GM19372 (cell line): ENCODE data around the gene TAP2.
A peak's percentile ranks its signal among the peaks of the same experiment; 100 is the strongest.
"Not testable (repeated sequence)": the region's sequence is repeated elsewhere in the genome, so short reads cannot be mapped to it uniquely, and the experiment has no call there.

Source experiments
- ATAC-seq: cut with Tn5 transposase; IDR thresholded peaks from one replicate; pipeline ENCODE4 v1.9.1; 2021; ENCODE audit warnings: mild to moderate bottlenecking, low read depth, moderate library complexity; ENCODE audit not compliant: unreplicated experiment

TAP2 gene

DNA sequence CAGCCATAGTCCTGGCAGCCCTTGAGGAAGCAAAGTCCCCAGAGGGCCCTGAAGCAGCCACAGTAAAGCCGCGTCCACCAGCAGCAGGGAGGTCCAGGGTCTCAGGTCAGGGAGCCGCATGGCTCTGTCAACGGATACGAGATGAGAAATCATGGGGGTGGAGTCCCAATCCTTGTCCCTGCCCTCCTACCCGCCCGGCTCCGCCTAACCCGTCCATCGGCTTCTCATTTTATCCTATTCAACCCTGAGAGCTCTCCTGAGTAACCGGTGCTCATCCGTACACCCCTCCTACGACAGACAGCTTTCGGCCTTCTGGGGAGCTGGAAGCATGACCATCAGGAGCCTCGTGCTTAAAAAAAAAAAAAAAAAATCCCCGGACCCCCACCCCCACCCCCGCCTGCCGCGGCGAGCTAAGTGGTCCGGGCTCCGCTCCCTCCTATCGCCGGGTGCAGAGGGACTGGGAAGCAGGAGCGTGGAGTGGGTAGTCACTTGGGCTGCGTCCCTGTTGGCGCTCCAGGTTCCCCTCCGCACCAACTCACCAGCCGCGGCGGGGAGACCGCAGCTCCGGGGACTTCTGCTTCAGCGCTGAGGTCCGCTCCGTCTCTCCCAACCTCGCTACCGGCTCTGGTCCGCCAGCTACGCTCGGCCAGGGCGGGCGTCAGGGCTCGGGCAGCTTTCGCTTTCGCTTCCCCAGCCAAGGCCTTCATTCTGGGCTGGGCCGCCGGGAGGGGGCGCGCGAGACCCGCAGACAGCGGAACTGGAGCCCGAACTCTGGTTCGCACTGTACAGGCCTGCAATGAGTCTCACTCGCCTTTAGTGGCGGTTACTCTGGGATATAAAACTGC, at the start of gene TAP2:
Gene TAP2 (minus strand): TSS at position 626 of the 845 bp plus-strand sequence. CDS start 506 bp downstream, at position 120.
- ATAC-seq: peak; percentile 79

DNA sequence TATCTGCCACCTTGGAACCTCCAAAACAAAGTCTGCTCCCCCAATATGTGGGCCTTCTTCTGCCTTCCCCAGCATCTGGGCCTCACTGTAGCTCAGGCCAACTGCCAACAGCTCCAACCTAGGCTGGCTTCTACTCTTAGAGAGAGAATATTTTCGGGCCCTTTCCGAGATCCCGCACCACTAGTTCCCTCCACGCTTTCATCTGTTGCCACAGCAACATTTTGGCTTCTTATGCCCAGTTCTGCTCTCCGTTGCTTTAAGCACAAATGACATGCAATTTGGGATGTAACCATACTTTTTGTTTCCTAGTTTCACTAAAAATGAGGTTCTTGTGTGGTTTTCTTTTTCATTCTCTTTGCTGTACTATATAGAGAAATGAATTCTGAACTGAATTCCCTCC, 49.1 kb upstream of the TAP2 start:
- no peak for ATAC-seq

- ATAC-seq: no peak
These were observed 48.3 kb upstream of the TAP2 start for GRCh38 chr6:32886681-32887383.

DNA sequence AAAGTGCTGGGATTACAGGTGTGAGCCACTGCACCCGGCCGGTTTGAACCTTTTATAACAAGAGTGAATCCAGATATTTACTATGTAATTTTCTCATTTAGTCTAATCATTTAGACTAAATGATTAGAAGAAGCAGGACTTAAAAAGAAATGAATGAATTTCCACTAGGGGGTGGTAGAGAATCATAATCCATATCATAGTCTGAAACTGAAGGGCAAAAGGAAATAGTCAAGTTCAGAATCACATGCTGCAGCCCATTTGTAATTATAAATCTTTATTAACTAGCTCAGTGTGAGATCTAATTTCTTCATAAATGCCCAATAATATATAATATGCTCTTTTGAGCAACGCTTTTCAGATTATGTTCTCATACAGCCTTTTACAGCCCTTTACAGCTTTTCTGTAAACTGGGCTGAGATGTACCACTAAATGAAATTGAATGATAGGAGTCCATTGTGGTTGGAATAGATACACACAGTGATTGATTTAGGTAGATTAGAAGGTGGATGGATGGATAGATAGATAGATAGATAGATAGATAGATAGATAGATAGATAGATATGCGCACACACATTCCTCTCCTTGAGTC, 47.3 kb upstream of the TAP2 start:
- no peak for ATAC-seq

GRCh38 chr6:32883789-32884188, 45.2 kb upstream of the TAP2 start:
- ATAC-seq: no peak

GRCh38 chr6:32882879-32883250, 44.3 kb upstream of the TAP2 start:
- no peak for ATAC-seq

GRCh38 chr6:32880962-32881361, 42.4 kb upstream of the TAP2 start:
- not testable (repeated sequence) for ATAC-seq

GRCh38 chr6:32879691-32880090, 41.2 kb upstream of the TAP2 start:
- no peak for ATAC-seq

- no peak for ATAC-seq
These were observed 38.1 kb upstream of the TAP2 start for GRCh38 chr6:32876603-32877002.

DNA sequence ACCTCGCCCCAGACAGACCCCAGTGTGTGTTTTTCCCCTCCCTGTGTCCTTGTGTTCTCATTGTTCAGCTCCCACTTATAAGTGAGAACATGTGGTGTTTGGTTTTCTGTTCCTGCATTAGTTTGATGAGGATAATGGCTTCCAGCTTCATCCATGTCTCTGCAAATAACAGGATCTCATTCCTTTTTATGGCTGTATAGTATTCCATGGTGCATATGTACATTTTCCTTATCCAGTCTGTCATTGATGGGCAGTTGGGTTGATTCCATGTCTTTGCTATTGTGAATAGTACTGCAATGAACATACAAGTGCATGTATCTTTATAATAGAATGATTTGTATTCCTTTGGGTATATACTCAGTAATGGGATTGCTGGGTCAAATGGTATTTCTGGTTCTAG, 35.4 kb upstream of the TAP2 start:
- ATAC-seq: not testable (repeated sequence)

- ATAC-seq: no peak
These were observed 29.8 kb upstream of the TAP2 start for GRCh38 chr6:32868257-32868788.

GRCh38 chr6:32867554-32868256, 29.2 kb upstream of the TAP2 start:
- ATAC-seq: no peak

DNA sequence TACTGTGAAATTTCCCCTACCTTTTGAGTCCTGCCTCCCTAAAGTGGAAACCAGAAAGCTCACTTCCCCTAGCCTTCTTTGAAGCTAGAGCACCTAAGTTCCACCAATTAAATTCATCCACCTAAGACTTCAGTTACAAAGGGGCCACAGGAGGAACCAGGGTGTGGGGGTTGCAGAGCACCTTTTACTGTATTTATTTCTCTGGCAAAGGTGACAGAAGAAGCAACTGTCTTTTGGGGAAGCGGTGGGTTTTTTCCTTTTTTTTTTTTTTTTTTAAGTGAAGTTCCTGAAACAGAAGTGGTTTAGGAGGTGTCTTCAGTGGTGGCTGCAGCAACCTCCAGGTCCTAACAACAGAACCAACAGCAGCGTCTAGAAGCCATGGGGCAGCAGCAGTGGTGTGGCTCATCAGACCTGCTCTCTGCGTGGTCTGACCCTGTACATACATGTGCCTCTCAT, 28.5 kb upstream of the TAP2 start:
- no peak for ATAC-seq

- ATAC-seq: no peak
These were observed 27.3 kb upstream of the TAP2 start for GRCh38 chr6:32865724-32866443.

- ATAC-seq: no peak
These were observed 24.2 kb upstream of the TAP2 start for GRCh38 chr6:32862725-32863124.

DNA sequence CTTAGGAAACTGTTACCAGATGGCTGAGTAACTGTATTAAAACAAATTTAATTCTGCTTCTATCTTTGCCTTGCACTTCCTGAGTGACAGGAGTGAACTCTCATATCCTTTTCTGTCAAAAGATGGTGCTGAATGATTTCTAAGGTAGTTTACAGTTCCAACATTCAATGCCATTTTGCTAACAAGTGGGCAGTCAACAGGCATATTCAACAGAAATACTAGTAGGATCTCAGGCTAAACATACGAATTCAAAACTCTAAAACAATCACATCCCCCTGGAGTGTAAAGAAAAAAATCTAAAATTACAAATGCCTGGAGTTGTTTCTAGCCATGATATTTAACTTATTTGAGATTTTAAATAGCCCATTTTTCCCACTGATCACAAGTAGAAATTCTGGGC, 22.1 kb upstream of the TAP2 start:
- no peak for ATAC-seq

DNA sequence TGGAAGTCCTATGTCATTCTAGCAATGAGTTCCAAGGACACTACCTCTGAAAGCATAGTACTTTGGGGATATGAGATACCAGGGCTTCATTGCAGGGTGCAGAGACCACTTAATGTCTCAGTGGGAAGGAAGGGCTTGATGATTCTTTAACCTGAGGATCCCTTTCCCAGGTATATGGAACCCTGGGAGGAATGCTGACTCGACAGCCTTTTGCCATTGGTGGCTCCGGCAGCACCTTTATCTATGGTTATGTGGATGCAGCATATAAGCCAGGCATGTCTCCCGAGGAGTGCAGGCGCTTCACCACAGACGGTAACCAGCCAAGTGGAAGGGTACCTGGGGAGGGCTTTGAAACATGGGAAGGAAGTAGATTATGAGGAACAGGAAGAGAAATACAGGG, 19.7 kb upstream of the TAP2 start:
- no peak for ATAC-seq

GRCh38 chr6:32857156-32857891, 18.8 kb upstream of the TAP2 start:
- ATAC-seq: no peak

- ATAC-seq: no peak
These were observed 17.1 kb upstream of the TAP2 start for GRCh38 chr6:32855467-32856174.
